ENCODE measurements around the gene USP43.

- TF ChIP-seq CTCF (IDR thresholded peaks at IDR 0.05) (no peak), POLR2A (IDR thresholded peaks at IDR 0.05) (no peak)
Observed at GRCh38 chr17:9725575-9725974, 80.3 kb downstream of the USP43 start.

Measured in adrenal gland (tissue), 5 donors.